Stimulated activated CD8-positive, alpha-beta memory T cell treated with anti-CD3 and anti-CD28 coated beads, Interleukin-15, amount 100 ng/mL, for 48 hours (primary cell): ENCODE measurements around the gene CDH22.

ENCODE experiments used
- DNase-seq, 2 donors: peaks; one replicate each; pipeline ENCODE4 v3.0.0-alpha.2; 2020; ENCODE audit warnings: low read depth in 2 of 2

Gene CDH22

DNA sequence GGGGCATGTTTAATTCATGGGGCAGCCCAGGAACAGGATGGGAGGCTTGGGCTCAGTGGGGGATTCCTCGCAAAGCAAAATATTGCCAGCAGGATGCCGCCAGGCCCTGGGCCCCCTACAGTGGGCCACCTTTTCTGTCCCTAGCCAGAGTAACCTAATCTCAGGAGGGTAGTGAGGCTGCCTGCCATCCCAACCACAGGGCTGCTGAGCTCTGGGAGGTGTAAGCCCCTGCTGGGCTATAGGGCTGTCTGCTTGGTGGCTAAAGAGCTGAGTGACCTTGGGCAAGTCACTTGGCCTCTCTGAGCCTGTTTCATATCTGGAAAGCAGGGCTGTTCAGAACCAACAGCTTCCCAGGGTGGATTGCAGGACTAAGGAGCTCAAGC lies 35.7 kb upstream of the CDH22 start:
- DNase-seq = no peak

DNA sequence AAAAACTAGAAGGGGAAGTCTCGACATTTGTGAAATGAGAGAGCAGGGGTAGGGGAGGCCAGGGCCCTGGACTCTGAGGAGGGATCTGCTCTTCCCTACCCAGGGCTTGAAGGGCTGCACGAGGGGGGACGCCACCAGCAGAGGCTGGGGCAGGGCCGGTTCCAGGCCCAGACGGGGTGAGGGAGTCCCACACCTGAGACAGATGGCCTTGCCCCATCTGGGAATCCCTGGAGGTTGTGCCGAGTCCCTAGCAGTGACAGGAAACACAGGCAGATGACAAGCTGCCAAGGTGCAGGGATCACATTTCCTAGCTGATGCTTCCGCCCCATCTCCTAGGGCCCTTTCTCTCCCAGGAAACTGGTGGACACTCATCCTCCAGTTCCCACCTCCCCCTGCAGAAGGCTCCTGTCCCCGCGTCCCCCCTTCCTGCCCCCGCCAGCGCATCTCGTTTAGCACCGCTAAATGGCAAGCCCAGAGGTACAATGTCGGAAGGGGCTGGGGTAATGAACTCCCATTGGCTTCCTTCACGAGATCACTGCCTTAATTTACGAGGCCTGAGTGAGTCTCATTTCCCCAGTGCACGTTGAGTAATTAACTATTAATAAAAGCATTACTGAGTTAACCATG lies 35.2 kb upstream of the CDH22 start:
- no peak for DNase-seq

DNA sequence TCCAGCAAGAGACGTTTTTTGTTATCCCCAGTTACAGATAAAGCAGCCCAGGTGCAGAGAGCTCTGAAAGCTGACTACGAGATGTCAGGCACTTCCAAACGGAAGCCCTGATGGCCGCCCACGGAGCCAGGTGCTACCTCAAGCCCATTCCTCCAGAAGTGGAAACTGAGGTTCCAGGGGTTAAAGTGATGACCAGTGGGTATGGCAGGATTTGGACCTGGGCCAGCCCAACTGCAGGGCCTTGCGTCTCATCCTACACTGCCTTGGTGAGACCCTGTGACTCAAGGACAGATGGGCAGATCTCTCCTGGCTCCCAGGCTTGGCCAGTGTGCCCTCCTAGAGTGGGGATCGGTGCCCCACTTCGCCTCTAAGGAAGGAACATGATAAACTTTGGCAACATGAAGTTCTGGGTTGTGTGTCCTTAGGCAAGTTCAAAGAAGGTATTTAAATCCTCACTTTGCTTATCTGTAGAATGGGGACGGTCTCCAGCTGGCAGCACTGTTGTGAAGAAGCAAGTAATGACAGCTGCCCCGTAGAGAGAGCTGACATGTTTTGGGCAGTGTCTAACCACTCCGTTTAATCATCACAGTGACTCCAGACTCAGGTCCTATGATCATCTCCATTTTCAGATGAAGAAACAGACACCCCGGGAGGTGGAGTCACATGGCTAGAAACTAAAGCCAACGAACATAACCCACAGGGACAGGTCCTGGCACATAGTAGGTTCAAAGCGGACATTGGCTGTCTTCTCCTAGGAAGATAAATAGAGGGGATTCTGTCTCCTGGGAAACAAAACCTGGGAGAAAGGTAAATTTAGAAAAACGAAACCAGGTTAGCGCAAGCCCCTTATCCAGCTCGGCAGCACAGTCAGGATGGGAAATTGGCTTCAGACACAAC lies 34.4 kb upstream of the CDH22 start:
- DNase-seq = no peak

DNA sequence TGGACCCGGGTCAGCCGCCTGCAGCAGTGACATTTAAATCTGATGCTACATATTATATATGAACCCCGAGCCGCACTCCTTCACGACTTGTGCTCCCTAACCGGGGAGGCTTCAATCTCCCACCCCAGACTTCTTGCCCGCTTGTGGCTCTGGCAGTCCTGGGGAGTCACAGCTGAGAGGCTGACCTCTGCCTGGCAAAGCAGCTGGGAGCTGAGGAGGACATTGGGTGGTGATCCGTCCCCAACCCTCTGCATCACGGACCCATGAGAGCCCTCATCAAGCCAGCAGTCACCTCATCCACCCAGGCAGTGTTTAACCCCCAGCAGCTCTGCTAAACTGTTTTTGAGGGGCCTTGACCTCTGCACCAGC lies 33.7 kb upstream of the CDH22 start:
- DNase-seq = no peak

- no peak for DNase-seq
These were observed 33.0 kb upstream of the CDH22 start for GRCh38 chr20:46341074-46342009.

DNA sequence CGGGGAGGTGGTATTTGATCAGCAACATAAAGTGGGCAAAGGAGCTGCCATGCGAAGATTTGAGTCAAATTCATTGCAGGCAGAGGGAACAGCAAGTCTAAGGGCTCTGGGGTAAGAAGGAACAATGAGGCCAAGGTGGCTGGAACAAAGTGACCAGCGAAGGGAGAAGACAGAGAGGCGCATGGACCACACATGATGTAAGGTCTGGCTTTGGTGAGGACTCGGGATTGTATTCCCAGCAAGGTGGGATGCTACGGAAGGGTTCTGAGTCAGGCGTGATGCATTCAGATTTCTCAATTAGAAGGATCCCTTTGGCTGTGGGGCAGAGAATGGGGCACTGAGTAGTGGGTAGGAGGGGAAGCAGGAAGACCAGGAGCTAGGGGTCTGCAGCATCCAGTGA lies 30.7 kb upstream of the CDH22 start:
- no peak for DNase-seq

GRCh38 chr20:46336735-46337134 lies 28.4 kb upstream of the CDH22 start:
- no peak for DNase-seq

DNA sequence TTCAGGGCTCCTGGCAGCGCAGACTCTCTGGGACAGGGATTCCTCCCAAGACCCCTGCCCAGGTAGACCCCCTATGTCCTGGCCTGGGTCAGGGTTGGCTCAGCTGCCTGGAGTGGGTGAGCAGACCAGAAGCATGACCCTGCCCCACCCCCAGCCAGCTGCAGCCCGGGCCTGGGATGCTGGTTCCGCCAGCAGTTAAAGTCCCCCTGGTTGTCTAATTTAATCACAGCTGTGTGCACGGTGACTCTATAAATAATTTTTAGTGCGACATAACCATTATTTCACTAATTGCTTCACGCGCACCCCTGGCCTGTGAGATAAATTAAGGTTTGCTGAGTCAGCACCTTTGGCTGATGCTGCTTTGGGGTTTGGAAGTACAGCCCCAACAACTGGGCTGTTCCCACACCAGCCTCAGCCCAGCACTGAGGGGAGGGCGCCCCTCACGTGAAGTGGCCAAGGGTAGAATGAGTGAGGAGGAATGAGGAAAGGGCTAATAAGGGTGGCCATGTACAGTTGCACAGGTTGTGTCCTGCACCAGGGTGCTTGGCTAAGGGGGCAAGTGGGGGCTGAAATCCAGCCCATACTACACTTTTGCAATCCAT lies 26.1 kb upstream of the CDH22 start:
- DNase-seq = no peak

DNA sequence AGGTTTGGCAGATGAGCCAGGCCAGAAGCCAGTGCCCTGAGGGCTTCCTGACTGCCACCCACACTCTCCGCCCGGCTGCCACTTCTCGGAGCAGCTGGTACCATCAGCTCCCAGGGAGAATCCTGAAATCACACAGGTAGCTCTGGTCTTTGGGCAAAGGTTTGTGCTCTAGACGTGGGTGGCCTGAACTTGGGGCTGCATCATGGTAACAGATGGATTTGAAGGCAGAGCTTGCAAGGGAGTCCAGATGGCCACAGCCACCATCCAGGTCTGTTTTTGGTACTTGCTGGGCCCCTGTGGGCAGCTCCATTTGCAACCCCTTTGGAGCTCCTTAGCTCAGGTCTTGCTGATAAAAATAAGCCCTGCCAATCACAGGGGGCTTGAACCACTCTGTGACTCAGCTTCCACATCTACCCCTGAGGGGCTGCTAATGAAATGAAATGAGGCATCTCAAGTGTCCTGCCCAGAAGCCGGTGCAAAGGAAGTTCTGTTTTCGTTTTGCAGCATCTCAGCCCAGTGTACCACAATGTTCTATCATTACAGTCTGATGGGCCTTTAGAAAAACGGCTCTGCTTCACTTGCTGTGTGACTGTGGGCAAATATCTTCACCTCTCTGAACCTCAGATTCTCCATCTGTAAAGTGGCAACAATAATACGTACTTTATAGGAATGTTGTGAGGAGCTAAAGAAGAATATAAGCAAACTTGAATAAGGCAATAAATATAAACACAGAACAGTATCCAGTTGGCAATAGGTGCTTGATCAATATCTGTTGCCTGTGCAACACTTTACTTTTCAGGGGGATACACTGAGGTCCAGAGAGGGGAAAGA lies 25.1 kb upstream of the CDH22 start:
- DNase-seq = no peak

GRCh38 chr20:46332373-46333160 lies 24.3 kb upstream of the CDH22 start:
- DNase-seq = no peak

- DNase-seq = no peak
These were observed 23.5 kb upstream of the CDH22 start for GRCh38 chr20:46331611-46332361.

DNA sequence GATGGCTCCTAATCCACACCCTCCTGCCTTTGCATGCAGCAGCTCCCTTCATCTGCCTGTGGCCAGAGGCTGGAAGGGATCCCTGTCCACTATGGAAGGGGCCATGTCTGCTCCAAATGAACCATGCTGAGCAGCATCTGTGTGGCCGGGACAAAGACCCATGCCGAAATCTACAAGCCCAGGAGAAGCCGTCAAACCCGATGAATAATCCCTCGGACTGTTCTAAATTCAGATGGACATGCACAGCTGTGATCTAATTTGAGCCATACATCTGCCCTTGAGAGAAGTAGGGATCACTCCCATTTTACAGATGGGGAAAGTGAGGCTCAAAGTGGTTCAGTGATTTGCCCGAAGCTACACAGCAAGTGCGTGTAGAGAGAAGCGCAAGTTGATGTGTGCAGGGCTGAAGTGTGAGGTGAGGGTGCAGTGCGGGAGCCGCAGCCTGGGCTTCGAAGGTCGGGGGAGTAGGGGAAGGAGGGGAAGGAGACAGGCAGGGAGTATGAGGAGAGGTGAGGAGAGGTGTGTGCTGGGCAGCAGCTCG lies 22.6 kb upstream of the CDH22 start:
- DNase-seq = no peak

GRCh38 chr20:46330072-46330763 lies 21.9 kb upstream of the CDH22 start:
- no peak for DNase-seq

DNA sequence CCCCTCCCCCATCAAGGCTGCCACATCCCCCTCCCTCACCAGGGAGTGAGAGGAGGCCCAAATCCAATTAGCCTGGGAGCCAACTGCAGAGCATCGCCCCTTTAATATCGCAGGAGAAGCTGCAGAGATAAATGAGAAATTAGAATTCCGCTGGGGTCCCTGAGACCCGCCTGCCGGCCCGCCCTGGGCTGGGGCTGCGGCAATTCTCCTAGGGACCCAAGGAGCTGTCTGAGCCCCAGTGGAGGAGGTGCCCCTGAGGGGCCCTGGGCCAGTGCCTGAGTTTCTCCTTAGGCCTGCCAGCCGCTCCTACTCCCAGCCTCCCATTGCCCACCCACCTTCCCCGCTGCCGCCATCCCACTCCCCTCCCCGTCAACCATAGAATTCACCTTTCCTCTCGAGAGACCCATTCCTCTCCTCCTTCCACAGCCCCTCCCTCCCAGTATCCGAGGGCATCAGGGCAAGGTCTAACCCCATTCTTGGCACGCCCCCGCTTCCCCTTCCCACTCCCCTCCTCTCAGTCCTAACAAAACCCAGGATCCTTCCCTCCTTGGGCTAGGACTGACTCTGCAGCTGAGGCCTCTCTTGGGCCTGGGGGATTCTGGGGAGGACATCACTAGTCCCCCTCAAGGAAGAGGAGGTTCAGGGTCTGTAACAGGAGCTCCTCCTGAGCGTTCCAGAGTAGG lies 20.0 kb upstream of the CDH22 start:
- DNase-seq = no peak

- DNase-seq = no peak
These were observed 19.3 kb upstream of the CDH22 start for GRCh38 chr20:46327557-46327956.

- no peak for DNase-seq
These were observed 17.5 kb upstream of the CDH22 start for GRCh38 chr20:46325789-46326188.

- no peak for DNase-seq
These were observed 16.8 kb upstream of the CDH22 start for GRCh38 chr20:46324960-46325703.
